Measurements from ENCODE around the gene PKN1. TPM values are rescaled to one million over a fixed set of nuclear protein-coding genes. Genes with fewer than 3 reads are reported as not detected.
A peak's percentile ranks its signal among the peaks of the same experiment; 100 is the strongest.

Gene PKN1
- total RNA-seq, 1 donor from 2014 or later, result 151 TPM

- H3K4me3 Mint-ChIP-seq (ENCODE audit: unreplicated experiment), result no peak overlapping the region
- peaks cover 33% of the 10 kb centered on the region for H3K4me1 Mint-ChIP-seq (ENCODE audit: unreplicated experiment)
- H3K27me3 Mint-ChIP-seq (ENCODE audit: unreplicated experiment), result no peaks in the 10 kb centered on the region
- no peaks in the 10 kb centered on the region for H3K9me3 Mint-ChIP-seq (ENCODE audit: unreplicated experiment)
- peaks cover 7% of the 10 kb centered on the region for H3K36me3 Mint-ChIP-seq (ENCODE audit: unreplicated experiment)
- peak; percentile 91 for DNase-seq (ENCODE audit: extremely low spot score, unreplicated experiment)
- H3K27ac Mint-ChIP-seq (ENCODE audit: unreplicated experiment), result no peak overlapping the region
- TF ChIP-seq, protein P1, sequence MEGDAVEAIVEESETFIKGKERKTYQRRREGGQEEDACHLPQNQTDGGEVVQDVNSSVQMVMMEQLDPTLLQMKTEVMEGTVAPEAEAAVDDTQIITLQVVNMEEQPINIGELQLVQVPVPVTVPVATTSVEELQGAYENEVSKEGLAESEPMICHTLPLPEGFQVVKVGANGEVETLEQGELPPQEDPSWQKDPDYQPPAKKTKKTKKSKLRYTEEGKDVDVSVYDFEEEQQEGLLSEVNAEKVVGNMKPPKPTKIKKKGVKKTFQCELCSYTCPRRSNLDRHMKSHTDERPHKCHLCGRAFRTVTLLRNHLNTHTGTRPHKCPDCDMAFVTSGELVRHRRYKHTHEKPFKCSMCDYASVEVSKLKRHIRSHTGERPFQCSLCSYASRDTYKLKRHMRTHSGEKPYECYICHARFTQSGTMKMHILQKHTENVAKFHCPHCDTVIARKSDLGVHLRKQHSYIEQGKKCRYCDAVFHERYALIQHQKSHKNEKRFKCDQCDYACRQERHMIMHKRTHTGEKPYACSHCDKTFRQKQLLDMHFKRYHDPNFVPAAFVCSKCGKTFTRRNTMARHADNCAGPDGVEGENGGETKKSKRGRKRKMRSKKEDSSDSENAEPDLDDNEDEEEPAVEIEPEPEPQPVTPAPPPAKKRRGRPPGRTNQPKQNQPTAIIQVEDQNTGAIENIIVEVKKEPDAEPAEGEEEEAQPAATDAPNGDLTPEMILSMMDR (IDR thresholded peaks at IDR 0.05), result peak; percentile 97
Observed at GRCh38 chr19:14472202-14472938, 39.3 kb downstream of the PKN1 start.

- DNase-seq (ENCODE audit: extremely low spot score, unreplicated experiment), result no peak
Observed at GRCh38 chr19:14473073-14473977, 40.2 kb downstream of the PKN1 start.

GRCh38 chr19:14473978-14474578, 41.0 kb downstream of the PKN1 start:
- Mint-ChIP-seq H3K4me3 (ENCODE audit: unreplicated experiment) (no peak overlapping the region), H3K27ac (ENCODE audit: unreplicated experiment) (peak overlapping the region; percentile 73), H3K9me3 (ENCODE audit: unreplicated experiment) (no peaks in the 10 kb centered on the region), H3K27me3 (ENCODE audit: unreplicated experiment) (no peaks in the 10 kb centered on the region), H3K36me3 (ENCODE audit: unreplicated experiment) (peaks cover 13% of the 10 kb centered on the region), H3K4me1 (ENCODE audit: unreplicated experiment) (peaks cover 39% of the 10 kb centered on the region)
- TF ChIP-seq, protein P1 (IDR thresholded peaks at IDR 0.05), result no peak
- DNase-seq (ENCODE audit: extremely low spot score, unreplicated experiment), result no peak

More at GRCh38 chr19:14473073-14473977, 40.2 kb downstream of the PKN1 start:
- H3K4me3 Mint-ChIP-seq (ENCODE audit: unreplicated experiment), result no peak overlapping the region
- H3K9me3 Mint-ChIP-seq (ENCODE audit: unreplicated experiment), result no peaks in the 10 kb centered on the region
- TF ChIP-seq, protein P1 (IDR thresholded peaks at IDR 0.05), result no peak
- H3K27me3 Mint-ChIP-seq (ENCODE audit: unreplicated experiment), result no peaks in the 10 kb centered on the region
- peaks cover 10% of the 10 kb centered on the region for H3K36me3 Mint-ChIP-seq (ENCODE audit: unreplicated experiment)
- H3K4me1 Mint-ChIP-seq (ENCODE audit: unreplicated experiment), result peaks cover 39% of the 10 kb centered on the region
- H3K27ac Mint-ChIP-seq (ENCODE audit: unreplicated experiment), result no peak overlapping the region

GRCh38 chr19:14474827-14475226, 41.7 kb downstream of the PKN1 start:
- Mint-ChIP-seq H3K27me3 (ENCODE audit: unreplicated experiment) (no peaks in the 10 kb centered on the region), H3K4me1 (ENCODE audit: unreplicated experiment) (peaks cover 39% of the 10 kb centered on the region), H3K9me3 (ENCODE audit: unreplicated experiment) (no peaks in the 10 kb centered on the region), H3K27ac (ENCODE audit: unreplicated experiment) (peak overlapping the region; percentile 73), H3K36me3 (ENCODE audit: unreplicated experiment) (peaks cover 11% of the 10 kb centered on the region), H3K4me3 (ENCODE audit: unreplicated experiment) (no peak overlapping the region)
- TF ChIP-seq, protein P1 (IDR thresholded peaks at IDR 0.05), result no peak
- no peak for DNase-seq (ENCODE audit: extremely low spot score, unreplicated experiment)

Measured in osteocyte (in vitro differentiated cells).